EL (cell line): ENCODE measurements around the gene ZMIZ1.

Experiments used
- DNase-seq: peaks from one replicate; pipeline ENCODE4 v3.0.0-alpha.2; 2016

The ZMIZ1 gene

GRCh38 chr10:79238606-79239005, 169.8 kb downstream of the ZMIZ1 start:
- peak; percentile 25 for DNase-seq

DNA sequence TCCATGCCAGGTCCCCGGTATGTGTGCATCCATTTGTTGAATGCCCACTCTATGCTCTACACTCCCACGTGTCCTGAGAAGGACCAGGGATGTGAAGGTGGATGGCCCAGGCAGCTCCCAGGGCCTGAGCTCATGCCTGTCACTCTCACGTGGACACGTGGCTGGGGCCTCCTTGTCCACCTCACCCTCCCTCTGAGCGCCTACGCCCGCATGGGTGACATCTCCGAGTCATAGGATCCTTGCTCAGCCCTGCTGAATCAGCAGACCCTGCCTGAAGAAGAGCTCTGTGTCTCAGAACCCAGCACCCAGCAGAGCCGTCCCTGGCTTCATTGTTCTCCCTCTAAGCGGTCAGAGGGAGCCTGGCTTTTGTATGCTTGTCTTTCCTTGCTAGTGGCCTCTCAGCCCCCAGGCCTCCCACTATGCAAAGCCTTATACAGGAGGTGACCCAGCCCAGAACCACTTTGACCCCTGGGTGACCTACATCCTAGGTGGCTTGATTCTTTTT, 170.6 kb downstream of the ZMIZ1 start:
- DNase-seq, result peak; percentile 60

- no peak for DNase-seq
Measured at GRCh38 chr10:79239924-79240581, 171.3 kb downstream of the ZMIZ1 start.

- no peak for DNase-seq
Measured at GRCh38 chr10:79241629-79241989, 172.8 kb downstream of the ZMIZ1 start.

DNA sequence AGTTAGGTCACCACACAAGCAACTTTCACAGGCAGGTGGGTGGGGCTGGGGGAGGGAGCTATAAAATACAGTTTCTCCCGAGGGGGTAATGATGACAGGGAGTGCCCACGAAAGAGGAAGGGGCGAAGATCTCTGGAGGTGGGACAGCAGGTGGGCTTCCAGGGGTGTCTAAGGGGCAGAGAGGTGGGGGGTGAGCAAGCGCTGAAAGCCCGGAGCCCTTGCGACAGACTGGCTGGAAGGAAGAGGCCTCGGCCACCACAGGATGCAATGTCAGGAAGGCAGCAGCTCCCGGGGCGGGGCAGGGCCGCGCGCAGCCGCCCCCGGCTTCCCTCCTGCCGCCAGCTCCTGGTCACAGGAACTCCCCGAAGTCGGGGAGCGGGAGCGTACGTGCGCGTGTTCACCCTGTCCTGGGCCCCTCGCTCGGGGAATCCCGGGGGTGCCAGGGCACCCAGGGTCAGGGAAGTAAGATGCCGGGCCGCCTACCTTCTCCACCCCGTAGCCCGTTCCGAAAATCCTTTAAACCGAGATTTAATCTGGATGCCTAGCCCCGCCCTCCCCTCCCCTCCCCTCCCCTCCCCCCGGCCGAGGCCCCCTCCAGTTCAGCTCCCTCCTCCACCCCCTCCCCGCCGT, 173.3 kb downstream of the ZMIZ1 start:
- peak; percentile 74 for DNase-seq

DNA sequence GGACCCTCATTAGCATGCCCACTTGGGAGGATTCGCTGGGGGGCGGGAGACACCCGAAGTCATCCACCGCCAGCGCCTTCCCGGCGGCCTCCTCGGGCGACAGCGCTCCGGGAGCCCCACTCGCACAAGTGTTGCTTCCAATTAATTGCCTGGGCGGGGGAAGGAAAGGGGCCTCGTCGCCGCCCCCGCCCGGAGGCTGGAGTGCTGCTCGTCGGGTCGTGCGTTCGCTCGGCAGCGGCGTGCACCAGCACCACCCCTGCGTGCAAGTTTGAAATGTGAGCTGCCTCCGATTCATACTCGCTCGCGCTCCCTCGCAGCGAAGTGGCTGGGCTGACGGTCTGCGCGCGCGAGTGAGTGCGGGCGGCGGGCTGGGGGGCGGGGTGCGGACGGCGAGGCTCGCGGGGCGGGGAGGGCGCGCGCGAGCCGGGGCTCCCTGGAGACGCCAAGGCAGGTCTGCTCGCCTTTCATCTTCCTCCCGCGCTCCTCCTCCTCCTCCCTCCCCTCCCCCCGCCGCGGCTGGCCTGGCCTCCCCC, 173.9 kb downstream of the ZMIZ1 start:
- DNase-seq, result peak; percentile 83

DNA sequence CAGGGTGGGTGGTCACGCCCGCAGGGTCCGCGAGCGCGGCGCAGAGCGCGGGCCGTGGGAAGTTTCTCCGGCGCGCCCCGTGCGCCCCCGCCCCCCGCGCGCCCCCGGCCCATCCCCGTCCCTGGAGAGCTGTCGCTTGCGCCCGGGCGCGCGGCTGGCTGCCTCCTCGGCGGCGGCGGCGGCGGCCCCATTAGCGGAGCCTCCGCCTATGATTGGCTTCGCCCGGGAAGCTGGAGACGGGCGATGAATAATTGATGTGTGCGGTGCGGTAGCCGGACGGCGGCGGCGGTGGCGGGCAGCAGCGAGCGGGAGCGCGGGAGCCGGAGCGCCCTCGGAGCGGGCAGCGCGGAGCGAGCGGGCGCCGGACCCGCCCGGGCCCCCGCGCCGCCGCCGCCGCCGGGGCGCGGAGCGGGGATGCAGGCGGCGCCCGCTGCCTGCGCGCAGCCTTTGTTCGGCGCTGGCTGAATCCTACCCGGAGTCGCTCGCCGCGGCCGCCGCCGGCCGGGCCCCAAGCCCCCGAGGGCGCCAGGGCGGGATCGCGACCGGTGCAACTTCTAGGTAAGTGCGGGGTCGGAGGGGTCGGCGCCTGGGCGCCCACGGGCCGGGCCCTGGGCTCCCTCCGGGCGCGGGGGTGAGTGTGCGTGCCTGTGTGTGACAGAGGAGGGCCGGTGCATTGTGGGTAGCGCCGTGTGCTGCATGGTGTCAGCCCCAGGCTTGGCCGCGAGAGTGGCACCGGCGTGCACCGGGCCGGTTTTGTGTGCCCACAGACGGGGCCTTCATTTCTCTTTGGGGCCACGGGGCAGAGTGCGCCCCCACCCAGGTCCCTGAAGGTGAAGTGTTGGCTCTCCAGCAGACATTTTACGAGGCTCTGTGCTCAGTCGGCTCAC, 174.7 kb downstream of the ZMIZ1 start:
- peak; percentile 34 for DNase-seq

- DNase-seq, result no peak
Measured at GRCh38 chr10:79244068-79244442, 175.3 kb downstream of the ZMIZ1 start.

DNA sequence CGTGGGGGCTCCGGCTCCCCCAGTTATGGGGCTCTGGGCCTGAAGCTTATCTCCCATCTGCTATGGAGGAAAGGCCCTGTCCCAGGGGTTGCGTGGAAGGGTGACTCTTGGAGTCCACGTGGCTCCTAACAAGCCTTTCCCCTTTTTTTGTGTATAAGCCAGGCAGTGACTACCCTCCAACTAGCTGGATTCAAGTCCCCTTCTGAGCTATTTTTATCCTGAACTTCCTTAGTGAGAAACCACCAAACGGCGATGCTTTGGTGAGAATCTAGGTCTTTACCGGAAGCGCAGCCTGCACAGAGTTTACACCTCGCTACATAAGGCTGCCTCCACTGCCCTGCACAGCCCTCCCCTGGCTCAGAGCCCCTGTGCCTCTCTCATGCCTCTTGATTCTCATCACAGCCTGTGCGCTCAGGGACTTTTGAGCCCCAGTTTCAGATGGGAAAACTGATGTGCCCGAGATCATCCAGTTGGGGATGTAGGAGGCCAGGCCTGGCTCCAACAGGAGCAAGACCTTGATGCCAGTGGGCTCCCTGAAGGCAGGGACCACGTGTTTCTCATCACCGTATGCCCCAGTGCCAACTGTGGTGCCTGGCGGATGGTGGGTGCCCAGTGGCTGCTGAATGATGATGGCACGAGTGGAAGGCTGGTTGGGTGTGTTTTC, 176.2 kb downstream of the ZMIZ1 start:
- DNase-seq, result no peak

- no peak for DNase-seq
Measured at GRCh38 chr10:79245539-79246208, 176.9 kb downstream of the ZMIZ1 start.

- no peak for DNase-seq
Measured at GRCh38 chr10:79246209-79246581, 177.4 kb downstream of the ZMIZ1 start.

- peak; percentile 28 for DNase-seq
Measured at GRCh38 chr10:79246606-79247275, 178.0 kb downstream of the ZMIZ1 start.

GRCh38 chr10:79247373-79248137, 178.8 kb downstream of the ZMIZ1 start:
- no peak for DNase-seq

GRCh38 chr10:79248341-79249185, 179.8 kb downstream of the ZMIZ1 start:
- DNase-seq, result no peak

- DNase-seq, result no peak
Measured at GRCh38 chr10:79249186-79250121, 180.7 kb downstream of the ZMIZ1 start.

DNA sequence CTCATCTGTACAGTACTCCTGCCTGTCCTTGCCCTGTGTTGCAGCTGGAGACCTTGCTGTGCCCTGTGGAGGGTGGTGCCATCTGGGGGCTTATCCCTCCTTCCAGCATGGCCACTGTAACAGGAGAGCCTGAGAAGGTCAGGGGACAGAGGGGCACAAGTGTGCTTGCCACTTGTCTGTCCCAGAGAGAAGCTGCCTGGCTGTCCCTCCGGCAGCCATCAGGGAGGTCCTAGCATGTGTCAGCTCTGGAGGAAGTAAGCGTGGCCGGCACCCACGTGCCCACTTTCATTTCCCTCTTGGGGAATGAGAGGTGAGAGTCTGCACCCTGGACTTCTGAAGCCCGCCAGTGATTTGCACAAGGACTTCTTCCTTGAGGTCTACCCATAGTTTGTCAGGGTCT, 181.5 kb downstream of the ZMIZ1 start:
- DNase-seq, result no peak

- DNase-seq, result no peak
Measured at GRCh38 chr10:79252450-79252849, 183.7 kb downstream of the ZMIZ1 start.

DNA sequence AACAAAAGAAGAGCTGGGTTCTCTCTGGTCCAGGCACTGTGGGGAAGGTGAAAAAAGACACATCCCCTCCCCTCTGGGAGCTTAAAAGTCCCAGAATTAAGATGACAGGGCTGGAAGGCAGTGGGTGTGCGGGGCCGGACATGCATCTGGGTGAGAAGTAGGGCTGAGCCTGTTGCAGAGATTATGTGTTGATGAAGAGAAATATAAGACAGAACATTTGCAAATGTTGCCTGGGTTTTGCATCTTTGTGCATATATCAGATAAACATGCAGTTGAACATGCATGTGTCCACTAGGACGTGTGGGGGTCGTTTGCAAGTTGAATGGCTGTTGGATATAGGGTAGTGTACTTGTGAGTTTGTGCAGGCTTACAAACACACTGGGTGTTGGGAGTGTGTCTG, 184.2 kb downstream of the ZMIZ1 start:
- no peak for DNase-seq

GRCh38 chr10:79253704-79254103, 184.9 kb downstream of the ZMIZ1 start:
- DNase-seq, result no peak
